ENCODE measurements around the gene C1orf210. TPM values are rescaled to one million over a fixed set of nuclear protein-coding genes. Genes with fewer than 3 reads are reported as not detected.

The C1orf210 gene
- total and polyA plus RNA-seq, 9 of the 15 experiments (the other 6 are each of a cell fraction or from before 2014, with no cell fraction given), result 0.21 TPM; not detected in 8

GRCh38 chr1:43322506-43322905 lies 37.1 kb upstream of the C1orf210 start:
- in situ Hi-C loops (cut with MboI), result no loop called here
- no peaks in the 10 kb centered on the region for H3K79me2 ChIP-seq (ENCODE audit: control insufficient read depth, insufficient read depth, low read length)
- H3K9me1 ChIP-seq (ENCODE audit: control insufficient read depth, insufficient read depth, low read length), result no peaks in the 10 kb centered on the region
- no peak overlapping the region for H2AFZ ChIP-seq (ENCODE audit: low read depth, low read length)
- no peaks in the 10 kb centered on the region for H3K36me3 ChIP-seq (ENCODE audit: control insufficient read depth, insufficient read depth, low read length)
- no peak overlapping the region for H3K4me2 ChIP-seq (ENCODE audit: insufficient read depth, low read length)
- peaks cover 3 to 11% of the 10 kb centered on the region in 2 experiments; a peak in 3 of 5 replicates for H3K4me1 ChIP-seq (replicated peaks in 1 of 2; ENCODE audit: control insufficient read depth in 2 of 2, insufficient read depth in 2 of 2, low read length in 2 of 2)
- DNase-seq (ENCODE audit: extremely low read depth in 1 of 4, low spot score in 3 of 4) (no peak), FAIRE-seq (no peak), ATAC-seq (no peak)
- TF ChIP-seq MTA1 (IDR thresholded peaks at IDR 0.05; ENCODE audit: borderline replicate concordance) (no peak), ZNF134 (CRISPR knock-in tag; conservative IDR thresholded peaks at IDR 0.05) (no peak), SIX5 (IDR thresholded peaks at IDR 0.05; ENCODE audit: borderline replicate concordance in 1 of 2, insufficient read depth in 1 of 2, low read depth in 1 of 2, low read length in 2 of 2) (no peak), GABPB2 (CRISPR knock-in tag; conservative IDR thresholded peaks at IDR 0.05) (no peak), RNF2 (IDR thresholded peaks at IDR 0.05) (no peak), SLC30A9 (CRISPR knock-in tag; IDR thresholded peaks at IDR 0.05) (no peak), KAT7 (CRISPR knock-in tag; IDR thresholded peaks at IDR 0.05; ENCODE audit: borderline replicate concordance) (no peak), CSDE1 (IDR thresholded peaks at IDR 0.05) (no peak), NFXL1 (CRISPR knock-in tag; IDR thresholded peaks at IDR 0.05) (no peak), POLR3A (IDR thresholded peaks at IDR 0.05; ENCODE audit: borderline replicate concordance, extremely low read depth, insufficient read depth, insufficient read length) (no peak), PRDM10 (IDR thresholded peaks at IDR 0.05; ENCODE audit: partially characterized antibody) (no peak), MAFK (IDR thresholded peaks at IDR 0.05; ENCODE audit: low read length) (no peak), POLR2AphosphoS2 (IDR thresholded peaks at IDR 0.05; ENCODE audit: low read length) (no peak), NRF1 (conservative IDR thresholded peaks at IDR 0.05 in 1 of 2, IDR thresholded peaks at IDR 0.05 in 1 of 2) (no peak)
- 62% methylated on average over 5 of the region's 5 CpGs for WGBS (ENCODE audit: insufficient coverage, low coverage, missing lambda C conversion rate)
- BruUV-seq (replicated peaks), result no TSS peak
- H3K27ac ChIP-seq (ENCODE audit: extremely low read depth, low read depth, low read length), result no peak overlapping the region
- H4K20me1 ChIP-seq (replicated peaks; ENCODE audit: control insufficient read depth, insufficient read depth, low read length), result peaks cover 4% of the 10 kb centered on the region; the same call in 1 of the 2 replicates
- H3K9me3 ChIP-seq (replicated peaks; ENCODE audit: control insufficient read depth, insufficient read depth, low read depth, low read length), result peaks cover 8% of the 10 kb centered on the region; the same call in 1 of the 2 replicates
- POLR2A ChIA-PET, result interaction anchor here (0.6 to 0.8 kb wide), 2 partner anchors 34 to 92 kb away, joined by 4 to 5 read pairs; no protein-coding TSS in a partner anchor
- CTCF ChIA-PET (ENCODE audit: low intra/inter-chr PET ratio), result no interaction called here
- H3K27me3 ChIP-seq (ENCODE audit: control insufficient read depth in 2 of 2, insufficient read depth in 2 of 2, low read length in 2 of 2), result peaks cover 0 to 8% of the 10 kb centered on the region in 2 experiments; a peak in 2 of 5 replicates
- intact Hi-C loops (cut with micrococcal nuclease), result no loop called here
- no peak overlapping the region for H3K4me3 ChIP-seq
- no peak overlapping the region for H3K9ac ChIP-seq (ENCODE audit: insufficient read depth in 1 of 2, low read depth in 2 of 2, low read length in 2 of 2)
